HG02981 (cell line): ENCODE data around the gene SMTNL2.
"Not testable (repeated sequence)": the region's sequence is repeated elsewhere in the genome, so short reads cannot be mapped to it uniquely, and the experiment has no call there.

ENCODE experiments used
- ATAC-seq: cut with Tn5 transposase; IDR thresholded peaks from one replicate; pipeline ENCODE4 v1.9.1; 2021; ENCODE audit warnings: mild to moderate bottlenecking, moderate library complexity; ENCODE audit not compliant: unreplicated experiment

SMTNL2 gene

GRCh38 chr17:4631431-4631830 lies 47.1 kb downstream of the SMTNL2 start:
- ATAC-seq, result no peak

DNA sequence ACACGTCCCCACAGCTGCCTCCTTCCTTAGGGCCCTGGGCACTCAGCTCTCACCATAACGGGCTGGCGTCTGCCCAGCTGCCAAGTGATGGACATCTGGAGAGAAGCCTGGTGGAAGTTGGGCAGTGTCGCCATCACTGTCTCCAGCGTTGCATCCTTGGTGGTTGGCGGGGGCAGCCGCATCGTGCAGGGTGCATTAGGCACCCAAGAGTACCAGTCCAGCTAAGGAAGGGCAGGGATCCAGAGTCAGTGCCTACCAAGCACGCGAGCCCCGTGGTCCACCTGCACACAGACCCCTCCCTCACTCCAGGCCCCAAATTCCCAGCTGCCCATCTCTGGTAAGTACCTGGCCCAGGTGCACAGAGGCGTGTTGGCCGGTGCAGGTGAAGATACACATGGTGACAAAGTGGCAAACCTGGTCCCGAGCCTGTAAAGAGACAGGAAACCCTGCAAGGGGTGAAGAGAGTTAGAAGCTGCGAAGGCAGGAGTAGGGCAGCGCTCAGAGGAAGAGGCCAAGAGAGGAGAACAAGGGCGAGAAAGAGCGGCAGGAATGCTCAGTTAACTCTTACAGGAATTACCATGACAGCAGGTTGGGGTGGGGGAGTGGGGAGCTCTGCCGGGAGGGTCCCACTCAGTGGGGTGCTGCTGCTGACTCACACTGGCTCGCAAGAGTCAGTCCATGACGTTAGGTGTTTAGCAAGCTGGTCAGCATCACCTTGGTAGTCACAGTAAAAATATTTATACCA lies 47.7 kb downstream of the SMTNL2 start:
- ATAC-seq, result no peak

DNA sequence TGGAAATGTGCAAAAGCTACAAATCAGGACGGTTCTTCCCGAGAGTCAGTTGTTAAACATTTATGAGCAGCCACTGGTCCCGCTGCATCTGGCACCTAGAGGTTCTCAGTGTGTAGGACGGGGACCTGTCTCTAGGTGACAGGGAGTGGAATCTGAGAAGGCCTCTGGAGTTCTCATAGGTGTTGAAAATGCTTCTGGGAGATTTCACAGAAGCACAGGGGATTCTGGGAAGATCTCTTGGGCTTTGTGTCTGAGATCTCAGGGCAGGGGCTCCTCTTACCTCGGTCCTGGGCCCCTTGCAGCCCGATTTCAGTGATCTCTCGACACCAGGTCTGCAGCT lies 48.2 kb downstream of the SMTNL2 start:
- no peak for ATAC-seq

DNA sequence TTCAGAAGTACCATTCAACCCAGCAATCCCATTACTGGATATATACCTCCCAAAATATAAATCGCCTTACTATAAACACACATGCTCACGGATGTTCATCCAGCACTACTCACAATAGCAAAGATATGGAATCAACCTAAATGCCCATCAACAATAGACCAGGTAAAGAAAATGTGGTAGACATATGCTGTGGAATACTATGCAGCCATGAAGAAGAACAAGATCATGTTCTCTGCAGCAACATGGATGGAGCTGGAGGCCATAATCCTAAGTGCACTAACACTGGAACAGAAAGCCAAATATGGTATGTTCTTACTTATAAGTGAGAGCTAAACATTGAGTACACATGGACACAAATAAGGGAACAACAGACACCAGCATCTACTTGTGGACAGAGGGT lies 49.3 kb downstream of the SMTNL2 start:
- ATAC-seq, result no peak

GRCh38 chr17:4634976-4635375 lies 50.6 kb downstream of the SMTNL2 start:
- ATAC-seq, result no peak

DNA sequence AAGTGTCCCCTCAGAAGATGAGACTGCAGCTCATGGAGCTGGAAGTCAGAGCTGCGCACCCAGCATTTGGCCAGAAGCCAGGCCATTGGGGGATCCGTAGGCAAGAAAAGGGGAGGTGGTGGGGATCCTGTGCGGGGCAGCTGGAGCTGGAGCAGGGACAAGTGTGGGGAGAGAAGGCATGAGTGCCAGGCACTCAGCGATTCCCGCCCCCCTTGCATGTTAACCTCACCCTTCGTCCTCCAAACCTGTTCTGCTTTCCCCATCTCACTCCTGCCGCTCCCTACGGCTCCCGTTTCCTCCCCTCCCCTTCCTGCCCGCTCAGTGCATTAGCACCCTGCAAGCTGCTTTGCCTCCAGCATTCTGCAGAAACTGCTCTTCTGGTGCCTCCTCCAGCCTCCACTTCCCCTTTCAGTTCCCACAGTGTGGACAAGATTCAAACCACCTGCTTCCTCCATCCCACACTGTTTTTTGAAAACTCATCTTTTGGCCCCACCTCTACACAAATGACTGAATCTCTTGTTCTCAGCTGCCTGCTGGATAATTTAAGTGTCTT lies 51.6 kb downstream of the SMTNL2 start:
- no peak for ATAC-seq

DNA sequence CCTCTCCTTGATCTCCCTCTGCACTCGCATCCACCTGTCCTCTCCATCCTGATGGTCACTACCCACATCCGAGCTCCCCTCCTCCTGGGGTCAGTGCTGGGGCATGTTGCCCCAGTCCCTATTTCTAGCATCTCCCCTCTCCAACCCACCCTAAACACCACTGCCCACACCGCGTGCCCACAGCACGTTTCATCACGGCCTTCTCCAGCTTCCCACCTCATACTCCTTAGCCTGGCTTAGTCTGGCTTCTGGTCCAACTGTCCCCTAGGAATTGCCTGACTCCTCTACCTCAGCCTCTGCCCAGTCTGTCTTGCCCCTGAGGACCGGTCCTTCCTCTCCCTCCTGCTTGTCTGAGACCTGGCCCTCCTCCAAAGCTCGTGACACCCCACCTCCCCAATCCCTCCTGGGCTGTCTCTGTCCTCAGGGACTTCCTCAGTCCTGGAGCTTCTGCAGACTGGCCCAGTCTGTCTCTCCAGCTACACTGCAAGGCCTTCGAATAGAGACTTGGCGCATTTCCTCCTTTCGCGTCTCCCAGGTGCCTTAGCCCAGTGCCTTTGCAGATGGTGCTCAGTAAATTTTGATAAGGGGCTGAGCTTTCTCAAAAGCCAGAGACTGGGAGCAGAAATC lies 52.3 kb downstream of the SMTNL2 start:
- no peak for ATAC-seq

DNA sequence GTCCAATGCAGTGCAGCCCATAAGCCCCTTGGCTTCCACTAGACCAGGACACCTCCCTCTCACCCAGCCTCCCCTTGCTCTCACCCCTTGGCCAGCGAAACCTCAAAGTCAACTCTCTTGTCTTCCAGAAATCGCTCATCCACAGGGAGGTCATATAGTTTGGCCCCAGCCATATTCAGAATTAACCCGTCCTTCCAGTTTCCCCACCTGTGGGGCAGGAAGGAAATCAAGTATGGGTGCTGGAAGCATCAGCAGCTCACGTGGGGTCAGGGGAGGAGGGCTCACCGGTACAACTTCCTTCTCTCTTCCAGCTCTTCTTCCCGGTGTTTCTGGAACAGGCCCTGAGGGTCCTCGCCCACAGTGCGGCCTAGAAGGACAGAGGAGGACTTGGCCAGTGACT lies 54.4 kb downstream of the SMTNL2 start:
- ATAC-seq, result not testable (repeated sequence)

GRCh38 chr17:4639301-4640059 lies 55.2 kb downstream of the SMTNL2 start:
- ATAC-seq, result not testable (repeated sequence)

GRCh38 chr17:4640569-4641188 lies 56.4 kb downstream of the SMTNL2 start:
- not testable (repeated sequence) for ATAC-seq

GRCh38 chr17:4641297-4642195 lies 57.2 kb downstream of the SMTNL2 start, which contains the start of gene ALOX15:
ALOX15 (minus strand) TSS chr17:4641678; CDS start chr17:4641651, 27 bp downstream.
- no peak for ATAC-seq

DNA sequence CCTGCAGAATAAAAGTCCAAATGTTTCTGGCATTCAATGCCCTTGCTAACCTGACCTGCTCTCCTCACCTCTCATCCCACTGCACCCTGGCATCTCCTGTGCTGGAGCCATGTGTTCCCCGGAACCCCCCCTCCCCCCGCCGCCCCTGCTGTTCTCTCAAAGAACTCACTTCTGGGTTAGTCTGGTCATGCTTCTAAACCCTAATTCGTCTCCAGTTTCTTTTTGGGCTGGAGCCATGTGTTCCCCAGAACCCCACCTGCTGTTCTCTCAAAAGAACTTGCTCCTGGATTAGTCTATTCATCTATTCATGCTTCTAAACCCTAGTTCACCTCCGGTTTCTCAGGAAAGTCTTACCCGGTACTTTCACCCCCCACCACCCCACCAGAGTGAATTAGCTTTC lies 58.0 kb downstream of the SMTNL2 start:
- no peak for ATAC-seq

GRCh38 chr17:4643676-4644075 lies 59.3 kb downstream of the SMTNL2 start:
- no peak for ATAC-seq

GRCh38 chr17:4645642-4646041 lies 61.3 kb downstream of the SMTNL2 start:
- no peak for ATAC-seq

DNA sequence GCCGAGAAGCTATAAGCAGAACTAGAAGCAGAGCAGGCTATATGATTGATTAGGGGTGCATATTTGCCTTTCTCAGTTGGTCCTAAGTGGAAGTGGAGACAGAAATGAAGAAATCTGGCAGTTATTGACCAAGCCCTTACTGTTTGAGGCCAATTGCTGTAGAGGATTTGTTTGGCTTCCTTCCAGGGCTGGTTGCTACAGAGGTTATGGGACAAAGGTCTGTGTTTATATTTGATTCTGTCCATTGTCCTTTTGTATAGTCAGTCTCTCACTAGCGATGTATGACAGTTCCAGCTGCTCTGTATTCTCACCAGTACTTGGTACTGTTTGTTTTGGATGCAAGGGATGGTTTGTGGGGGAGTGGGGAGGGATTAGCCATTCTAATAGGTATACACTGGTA lies 64.4 kb downstream of the SMTNL2 start:
- ATAC-seq, result no peak

GRCh38 chr17:4652997-4653396 lies 68.7 kb downstream of the SMTNL2 start:
- ATAC-seq, result no peak

GRCh38 chr17:4655933-4656332 lies 71.6 kb downstream of the SMTNL2 start:
- ATAC-seq, result not testable (repeated sequence)

DNA sequence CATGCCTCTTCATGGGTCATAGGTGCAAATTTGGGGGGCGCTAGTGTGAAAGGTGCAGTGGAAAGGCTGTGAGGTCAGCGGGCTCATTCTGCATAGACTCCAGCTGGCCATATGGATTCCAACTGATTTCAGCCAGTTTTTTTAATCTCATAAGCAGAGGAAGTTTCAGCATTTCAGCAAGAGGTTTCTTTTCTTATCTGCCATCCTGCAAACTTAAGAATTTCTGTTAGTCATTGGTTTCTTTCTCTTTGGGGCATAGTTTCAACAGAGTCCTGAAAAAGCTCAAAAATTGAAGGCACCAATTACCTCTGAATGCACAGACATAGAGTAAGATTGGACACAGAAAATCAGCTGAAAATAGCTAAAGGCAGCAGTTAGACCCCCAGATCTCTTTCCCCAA lies 73.3 kb downstream of the SMTNL2 start:
- no peak for ATAC-seq
